Adrenal gland (tissue), 12 donors: ENCODE data around the gene ASTN1. TPM values are rescaled to one million over a fixed set of nuclear protein-coding genes. Genes with fewer than 3 reads are reported as not detected.

Source experiments
- DNase-seq, 7 donors: peaks; one replicate each; pipeline ENCODE4 v3.0.0-alpha.2; 2019 to 2020
- H3K27ac ChIP-seq, 5 donors: fragments of 200-600 bp; sonication (generic) in 4 of 5; 1 replicate in 3 of 5; 2 replicates in 2 of 5; pipeline versions ENCODE4 v1.5.1 to v1.8.0; 2016 to 2020; ENCODE audit warnings: mild to moderate bottlenecking in 1 of 5
- H3K27me3 ChIP-seq: fragments of 200-600 bp; 2 replicates; pipeline ENCODE4 v1.8.0; 2021
- H3K36me3 ChIP-seq, 2 donors: fragments of 200-600 bp; replicated peaks in 1 of 2; 1 replicate in 1 of 2; 2 replicates in 1 of 2; pipeline versions ENCODE4 v1.5.1 to v1.8.0; 2018 to 2022
- H3K4me1 ChIP-seq, 2 donors: fragments of 200-600 bp; replicated peaks in 1 of 2; 1 replicate in 1 of 2; 2 replicates in 1 of 2; pipeline versions ENCODE4 v1.5.1 to v1.8.0; 2018 to 2021
- H3K4me3 ChIP-seq, 4 donors: fragments of 200-600 bp; sonication (generic) in 3 of 4; one replicate each; pipeline ENCODE4 v1.5.1; 2016 to 2018
- H3K9me3 ChIP-seq, 3 donors: fragments of 200-600 bp; sonication (generic) in 1 of 3; replicated peaks in 1 of 3; 1 replicate in 2 of 3; 2 replicates in 1 of 3; pipeline versions ENCODE4 v1.5.1 to v1.8.0; 2016 to 2021
- POLR2A ChIP-seq, 2 donors: fragments of 450-650 bp; IDR thresholded peaks; one replicate each; pipeline ENCODE4 v1.6.1; 2017; ENCODE audit warnings: antibody characterized with exemption in 2 of 2, mild to moderate bottlenecking in 2 of 2, moderate library complexity in 1 of 2
- WGBS, 4 donors: extraction: QIAGEN DNeasy Blood & Tissue Kit in 2 of 4; methylation state at CpG; one replicate each; pipeline versions ENCODE4 v1.1.5 to v1.1.7; 2013 to 2017; 5-methylcytosine and 5-hydroxymethylcytosine counted together
- intact Hi-C, 2 donors: fragments of 100-400 bp; cut with DNase I; formaldehyde crosslinking; loops; one replicate each; pipeline versions ENCODE4 v1.14.1 to v1.15.0; 2022 to 2023
- polyA plus RNA-seq, 3 donors: library from polyadenylated mRNA; stranded (reverse); fragments of 200-250 nt in 2 of 3; fragments of 350-450 nt in 1 of 3; fragmentation: Illumina TruSeq in 1 of 3; extraction: RNeasy Lipid Tissue Mini Kit (QIAGEN cat#74804) in 1 of 3; gene quantifications; one replicate each; pipeline ENCODE4 v1.2.3, GENCODE V29; 2013 to 2014
- total RNA-seq, 9 donors: library from RNA; depleted of rRNA in 4 of 9; stranded (reverse); fragments of >200 nt in 4 of 9; fragments of 120-200 nt in 1 of 9; fragmentation: NEBNext Ultra II Directional in 1 of 9; extraction: Animal tissue kit (Norgen Biotek cat#: 25700) in 1 of 9; gene quantifications; one replicate each; pipeline versions ENCODE4 v1.1.0 to v1.2.4, GENCODE V29; 2013 to 2023
- TF ChIP-seq, protein P1 (sequence below), 6 experiments: fragments of 450-650 bp in 4 of 6; fragments of 200-600 bp in 2 of 6; sonication (generic) in 1 of 6; IDR thresholded peaks; 1 replicate in 5 of 6; 2 replicates in 1 of 6; pipeline versions ENCODE4 v1.5.1 to v1.8.0; 2016 to 2021; ENCODE audit warnings: antibody characterized with exemption in 6 of 6, mild to moderate bottlenecking in 2 of 6, moderate library complexity in 1 of 6
- donor health status: healthy with polysubstance abuse.
- donor health status: Bipolar disorder and iron deficiency.
- donor health status: DM: yes; HTN: yes; CAD: no.
- donor health status: DM: no; HTN: no; CAD: no.
- donor health status: DM: no; HTN: no; CAD: no.
- donor health status: DM: yes; HTN: yes; CAD: no.

ASTN1 gene
- total and polyA plus RNA-seq, 12 donors: 7.7 to 58.6 (median 40.7) TPM

- H3K9me3 ChIP-seq: no peaks in the 10 kb centered on the region
- DNase-seq: no peak
- no peaks in the 10 kb centered on the region for H3K27me3 ChIP-seq
- no peaks in the 10 kb centered on the region for H3K36me3 ChIP-seq
- intact Hi-C loops: loop anchor here in 1 of 2 donors (10.0 kb wide), 1 partner anchor 881 kb away; no protein-coding TSS in a partner anchor
- H3K4me1 ChIP-seq: peaks cover 14 to 15% of the 10 kb centered on the region in 2 donors
- TF ChIP-seq, protein P1, sequence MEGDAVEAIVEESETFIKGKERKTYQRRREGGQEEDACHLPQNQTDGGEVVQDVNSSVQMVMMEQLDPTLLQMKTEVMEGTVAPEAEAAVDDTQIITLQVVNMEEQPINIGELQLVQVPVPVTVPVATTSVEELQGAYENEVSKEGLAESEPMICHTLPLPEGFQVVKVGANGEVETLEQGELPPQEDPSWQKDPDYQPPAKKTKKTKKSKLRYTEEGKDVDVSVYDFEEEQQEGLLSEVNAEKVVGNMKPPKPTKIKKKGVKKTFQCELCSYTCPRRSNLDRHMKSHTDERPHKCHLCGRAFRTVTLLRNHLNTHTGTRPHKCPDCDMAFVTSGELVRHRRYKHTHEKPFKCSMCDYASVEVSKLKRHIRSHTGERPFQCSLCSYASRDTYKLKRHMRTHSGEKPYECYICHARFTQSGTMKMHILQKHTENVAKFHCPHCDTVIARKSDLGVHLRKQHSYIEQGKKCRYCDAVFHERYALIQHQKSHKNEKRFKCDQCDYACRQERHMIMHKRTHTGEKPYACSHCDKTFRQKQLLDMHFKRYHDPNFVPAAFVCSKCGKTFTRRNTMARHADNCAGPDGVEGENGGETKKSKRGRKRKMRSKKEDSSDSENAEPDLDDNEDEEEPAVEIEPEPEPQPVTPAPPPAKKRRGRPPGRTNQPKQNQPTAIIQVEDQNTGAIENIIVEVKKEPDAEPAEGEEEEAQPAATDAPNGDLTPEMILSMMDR (IDR thresholded peaks at IDR 0.05): no peak
- TF ChIP-seq POLR2A (IDR thresholded peaks at IDR 0.05): no peak
- peak overlapping the region in 2 of 5 donors; percentile 35 for H3K27ac ChIP-seq
- peak overlapping the region in 1 of 4 donors; percentile 24 for H3K4me3 ChIP-seq
- WGBS, 4 donors: 54 to 62% (median 60%) methylated on average over 14 to 19 of the region's 19 CpGs
These were observed 260.3 kb downstream of the ASTN1 start for GRCh38 chr1:176904057-176904751.

DNA sequence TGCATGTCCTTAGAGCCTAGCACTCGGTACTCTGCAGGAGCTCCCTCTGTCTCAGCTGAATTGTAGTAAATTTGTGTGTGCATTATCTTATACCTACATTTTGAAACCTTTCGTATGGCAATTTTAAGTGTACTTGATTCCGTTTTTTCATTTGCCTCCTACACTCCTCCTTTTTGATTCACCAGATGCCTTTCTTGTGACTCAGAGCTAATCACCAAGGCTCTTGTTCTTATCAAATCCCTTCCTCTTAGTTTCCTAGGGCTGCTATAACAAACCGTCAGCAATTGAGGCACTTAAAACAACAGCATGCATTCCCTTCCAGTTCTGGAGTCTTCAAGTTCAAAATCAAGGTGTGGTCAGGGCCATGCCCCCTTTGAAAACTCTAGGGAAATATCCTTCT lies 261.0 kb downstream of the ASTN1 start:
- TF ChIP-seq, protein P1 (IDR thresholded peaks at IDR 0.05): no peak
- no peak for TF ChIP-seq POLR2A (IDR thresholded peaks at IDR 0.05)
- Histone ChIP-seq H3K36me3 (no peaks in the 10 kb centered on the region), H3K4me1 (peaks cover 14 to 15% of the 10 kb centered on the region in 2 donors), H3K27ac (peak overlapping the region in 2 of 5 donors; percentile 35), H3K27me3 (no peaks in the 10 kb centered on the region), H3K9me3 (no peaks in the 10 kb centered on the region), H3K4me3 (peak overlapping the region in 1 of 4 donors; percentile 24)
- 30 to 36% (median 32%) methylated on average over 4 of the region's 4 CpGs for WGBS, 4 donors
- intact Hi-C loops: loop anchor here in 1 of 2 donors (10.0 kb wide), 1 partner anchor 881 kb away; no protein-coding TSS in a partner anchor
- DNase-seq: peak in 1 of 7 donors; percentile 18

- Histone ChIP-seq H3K27ac (no peak overlapping the region), H3K4me1 (peaks cover 15 to 22% of the 10 kb centered on the region in 2 donors), H3K36me3 (no peaks in the 10 kb centered on the region), H3K9me3 (no peaks in the 10 kb centered on the region), H3K4me3 (no peak overlapping the region), H3K27me3 (no peaks in the 10 kb centered on the region)
- WGBS, 4 donors: 79 to 98% (median 89%) methylated on average over 2 of the region's 2 CpGs
- DNase-seq: no peak
- TF ChIP-seq, protein P1 (IDR thresholded peaks at IDR 0.05): no peak
- no peak for TF ChIP-seq POLR2A (IDR thresholded peaks at IDR 0.05)
- intact Hi-C loops: loop anchor here (5.0 to 10.0 kb wide), 3 partner anchors 53 to 1045 kb away; no protein-coding TSS in a partner anchor
These were observed 265.2 kb downstream of the ASTN1 start for GRCh38 chr1:176899321-176899720.

- Histone ChIP-seq H3K27ac (no peak overlapping the region), H3K27me3 (no peaks in the 10 kb centered on the region), H3K9me3 (no peaks in the 10 kb centered on the region), H3K4me3 (peak overlapping the region in 1 of 4 donors; percentile 44), H3K4me1 (peaks cover 0 to 8% of the 10 kb centered on the region in 2 donors), H3K36me3 (no peaks in the 10 kb centered on the region)
- TF ChIP-seq, protein P1 (IDR thresholded peaks at IDR 0.05): peak; percentile 64 to 92 (median 80)
- no peak for TF ChIP-seq POLR2A (IDR thresholded peaks at IDR 0.05)
- WGBS, 4 donors: 3 to 6% (median 4%) methylated on average over 24 to 25 of the region's 25 CpGs
- peak; percentile 41 to 85 (median 67) for DNase-seq
- intact Hi-C loops: loop anchor here (5.0 to 10.0 kb wide), 3 partner anchors 55 to 1047 kb away; no protein-coding TSS in a partner anchor
These were observed 266.9 kb downstream of the ASTN1 start for GRCh38 chr1:176897350-176898236.
